ENCODE data around the gene MLLT6.

The MLLT6 gene

GRCh38 chr17:38704606-38705522 is at the start of gene MLLT6:
Gene MLLT6, plus strand, starts transcription at chr17:38705273. Its CDS starts 360 bp downstream, at chr17:38705633.
- DNase-seq: peak; percentile 24

- DNase-seq: no peak
These were observed 47.9 kb upstream of the MLLT6 start for GRCh38 chr17:38656959-38657823.

GRCh38 chr17:38657824-38658740 is 47.0 kb upstream of the MLLT6 start:
- DNase-seq: no peak

- DNase-seq: no peak
These were observed 46.2 kb upstream of the MLLT6 start for GRCh38 chr17:38658741-38659345.

- no peak for DNase-seq
These were observed 45.7 kb upstream of the MLLT6 start for GRCh38 chr17:38659415-38659814.

GRCh38 chr17:38660097-38661025 is 44.7 kb upstream of the MLLT6 start:
- peak; percentile 12 for DNase-seq

- peak; percentile 6 for DNase-seq
These were observed 41.8 kb upstream of the MLLT6 start for GRCh38 chr17:38663125-38663751.

GRCh38 chr17:38663964-38664644 is 41.0 kb upstream of the MLLT6 start:
- no peak for DNase-seq

- peak; percentile 22 for DNase-seq
These were observed 37.8 kb upstream of the MLLT6 start for GRCh38 chr17:38667099-38667786.

GRCh38 chr17:38667787-38668122 is 37.3 kb upstream of the MLLT6 start:
- no peak for DNase-seq

- no peak for DNase-seq
These were observed 35.6 kb upstream of the MLLT6 start for GRCh38 chr17:38669520-38669919.

- DNase-seq: no peak
These were observed 32.9 kb upstream of the MLLT6 start for GRCh38 chr17:38671939-38672720.

GRCh38 chr17:38672788-38673706 is 32.0 kb upstream of the MLLT6 start:
- no peak for DNase-seq

- no peak for DNase-seq
These were observed 31.4 kb upstream of the MLLT6 start for GRCh38 chr17:38673707-38674013.

GRCh38 chr17:38674014-38674748 is 30.9 kb upstream of the MLLT6 start:
- DNase-seq: no peak

- DNase-seq: peak; percentile 6
These were observed 30.1 kb upstream of the MLLT6 start, which contains the start of gene EPOP for GRCh38 chr17:38674749-38675615. Gene EPOP, minus strand, starts transcription at chr17:38674957. Its CDS starts 462 bp downstream, at chr17:38674495.
